Epithelial cell of proximal tubule (primary cell): ENCODE results near the gene NCOA7. TPM values are rescaled to one million over a fixed set of nuclear protein-coding genes. Genes with fewer than 3 reads are reported as not detected.
A peak's percentile ranks its signal among the peaks of the same experiment; 100 is the strongest.

ENCODE experiments used
- DNase-seq: peaks from one replicate; pipeline ENCODE4 v3.0.0-alpha.2; 2011; ENCODE audit warnings: low read depth
- H3K4me3 ChIP-seq: 2 replicates; pipeline ENCODE4 v1.5.1; 2011; ENCODE audit warnings: low read depth, mild to moderate bottlenecking, low read length
- total RNA-seq: library from RNA; depleted of rRNA; stranded (reverse); fragments of >200 nt; gene quantifications from 2 replicates; pipeline ENCODE4 v1.2.3, GENCODE V29; 2015
- TF ChIP-seq, protein P1 (sequence below): conservative IDR thresholded peaks from 2 replicates; pipeline ENCODE4 v1.5.1; 2012; ENCODE audit warnings: low read depth, mild to moderate bottlenecking, low read length

The NCOA7 gene
- total RNA-seq, 1 donor from 2014 or later, result 8.2 TPM

DNA sequence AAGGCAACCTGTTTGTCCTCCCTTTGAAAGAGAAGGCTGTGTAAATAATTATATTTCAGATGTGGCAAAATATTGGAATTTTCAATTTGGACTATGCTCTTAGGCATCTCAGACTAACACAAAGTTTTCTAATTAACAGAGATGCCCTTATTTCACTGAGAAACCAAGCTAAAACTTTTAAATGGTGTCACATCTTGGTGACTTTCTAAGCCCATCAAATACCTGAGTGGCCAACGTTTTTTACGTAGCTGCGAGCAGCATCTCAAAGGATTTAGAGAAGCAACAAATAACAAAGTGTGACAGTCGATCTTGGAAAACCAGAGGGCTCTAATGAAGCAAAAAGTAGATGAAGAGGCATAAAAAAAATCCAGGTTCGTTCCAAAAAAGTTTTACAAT is 44.7 kb upstream of the NCOA7 start:
- TF ChIP-seq, protein P1, sequence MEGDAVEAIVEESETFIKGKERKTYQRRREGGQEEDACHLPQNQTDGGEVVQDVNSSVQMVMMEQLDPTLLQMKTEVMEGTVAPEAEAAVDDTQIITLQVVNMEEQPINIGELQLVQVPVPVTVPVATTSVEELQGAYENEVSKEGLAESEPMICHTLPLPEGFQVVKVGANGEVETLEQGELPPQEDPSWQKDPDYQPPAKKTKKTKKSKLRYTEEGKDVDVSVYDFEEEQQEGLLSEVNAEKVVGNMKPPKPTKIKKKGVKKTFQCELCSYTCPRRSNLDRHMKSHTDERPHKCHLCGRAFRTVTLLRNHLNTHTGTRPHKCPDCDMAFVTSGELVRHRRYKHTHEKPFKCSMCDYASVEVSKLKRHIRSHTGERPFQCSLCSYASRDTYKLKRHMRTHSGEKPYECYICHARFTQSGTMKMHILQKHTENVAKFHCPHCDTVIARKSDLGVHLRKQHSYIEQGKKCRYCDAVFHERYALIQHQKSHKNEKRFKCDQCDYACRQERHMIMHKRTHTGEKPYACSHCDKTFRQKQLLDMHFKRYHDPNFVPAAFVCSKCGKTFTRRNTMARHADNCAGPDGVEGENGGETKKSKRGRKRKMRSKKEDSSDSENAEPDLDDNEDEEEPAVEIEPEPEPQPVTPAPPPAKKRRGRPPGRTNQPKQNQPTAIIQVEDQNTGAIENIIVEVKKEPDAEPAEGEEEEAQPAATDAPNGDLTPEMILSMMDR, result no peak
- DNase-seq, result no peak
- H3K4me3 ChIP-seq, result peak overlapping the region; percentile 73

DNA sequence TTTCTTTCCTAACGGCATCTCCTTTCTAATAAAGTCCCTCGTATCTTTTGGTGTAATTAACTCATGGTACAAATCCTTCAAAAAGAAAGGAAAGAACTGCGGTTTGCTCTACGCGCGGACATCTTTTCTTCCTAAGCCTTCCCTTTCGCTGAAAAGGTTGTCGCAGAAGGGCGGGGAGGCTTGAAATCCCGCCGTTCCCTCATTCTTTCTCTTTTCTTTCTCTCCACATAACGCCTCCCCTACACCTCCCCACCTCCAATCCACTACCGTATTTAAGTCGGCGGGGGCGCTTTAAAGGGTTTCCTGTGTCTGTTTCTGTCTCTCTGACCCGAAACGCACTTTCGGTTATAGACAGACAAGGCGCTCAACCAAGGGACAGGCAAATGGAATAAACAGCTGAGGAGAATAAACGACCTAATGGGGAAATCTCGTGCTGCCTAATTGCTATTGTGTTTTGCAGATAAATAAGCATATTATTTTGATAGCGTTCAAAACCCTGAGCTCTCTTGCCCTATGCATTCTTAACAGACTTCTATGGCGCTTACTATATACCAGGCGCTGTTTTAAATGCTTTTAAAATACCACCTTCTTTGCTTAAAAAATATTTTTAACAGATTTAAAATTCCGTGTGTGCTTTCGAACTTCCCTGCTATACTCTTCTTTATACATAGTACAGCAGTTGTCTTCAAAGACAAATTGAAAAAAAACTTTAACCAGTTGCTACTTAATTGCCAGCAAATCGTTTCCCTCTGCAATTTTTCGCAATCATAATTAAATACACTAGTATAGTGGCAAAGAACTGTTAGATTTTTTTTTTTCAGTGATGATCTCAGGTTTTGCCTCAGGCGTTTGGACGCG is 43.8 kb upstream of the NCOA7 start:
- TF ChIP-seq, protein P1, result no peak
- H3K4me3 ChIP-seq, result peak overlapping the region; percentile 73
- peak; percentile 52 for DNase-seq

DNA sequence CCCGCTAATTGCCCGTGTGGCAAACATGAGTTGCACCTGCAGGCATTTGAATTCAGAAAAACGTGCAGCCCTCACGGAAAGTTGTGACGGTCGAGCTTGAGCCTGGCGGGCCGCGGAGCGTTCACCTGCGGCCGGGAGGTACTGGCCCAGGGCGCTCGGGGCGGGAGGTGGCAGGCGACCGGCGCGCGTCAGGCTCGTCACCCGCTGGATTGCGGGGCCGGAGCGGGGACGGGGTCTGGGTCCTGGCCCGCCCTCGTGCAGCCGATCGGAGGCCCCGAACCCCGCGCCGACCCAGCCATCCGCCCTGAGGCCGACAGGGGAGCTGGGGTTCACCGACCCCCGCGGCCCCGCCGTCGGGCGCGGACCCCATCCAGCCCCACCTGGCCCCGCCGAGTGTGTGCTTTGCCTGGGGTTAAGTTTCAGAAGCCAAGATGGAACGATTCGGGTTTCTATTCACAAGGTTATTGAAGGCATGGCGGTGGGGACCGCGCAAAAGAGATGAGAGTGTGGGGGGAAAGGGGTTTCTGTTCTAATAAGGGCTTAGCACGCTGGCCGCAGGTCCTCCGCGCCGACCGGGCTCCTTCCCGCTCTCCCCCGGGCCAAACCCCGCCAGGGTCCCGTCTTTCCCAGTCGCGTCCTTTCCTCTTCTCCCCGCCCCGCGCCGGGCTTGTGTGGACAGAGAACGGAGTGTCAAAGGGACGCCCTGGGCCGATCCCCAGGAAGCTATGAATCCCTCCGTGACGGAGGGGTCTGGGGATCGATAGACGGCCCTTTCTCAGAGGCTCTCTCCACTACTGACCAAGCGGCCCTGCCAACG is 43.0 kb upstream of the NCOA7 start:
- H3K4me3 ChIP-seq, result peak overlapping the region; percentile 73
- no peak for DNase-seq
- TF ChIP-seq, protein P1, result no peak

DNA sequence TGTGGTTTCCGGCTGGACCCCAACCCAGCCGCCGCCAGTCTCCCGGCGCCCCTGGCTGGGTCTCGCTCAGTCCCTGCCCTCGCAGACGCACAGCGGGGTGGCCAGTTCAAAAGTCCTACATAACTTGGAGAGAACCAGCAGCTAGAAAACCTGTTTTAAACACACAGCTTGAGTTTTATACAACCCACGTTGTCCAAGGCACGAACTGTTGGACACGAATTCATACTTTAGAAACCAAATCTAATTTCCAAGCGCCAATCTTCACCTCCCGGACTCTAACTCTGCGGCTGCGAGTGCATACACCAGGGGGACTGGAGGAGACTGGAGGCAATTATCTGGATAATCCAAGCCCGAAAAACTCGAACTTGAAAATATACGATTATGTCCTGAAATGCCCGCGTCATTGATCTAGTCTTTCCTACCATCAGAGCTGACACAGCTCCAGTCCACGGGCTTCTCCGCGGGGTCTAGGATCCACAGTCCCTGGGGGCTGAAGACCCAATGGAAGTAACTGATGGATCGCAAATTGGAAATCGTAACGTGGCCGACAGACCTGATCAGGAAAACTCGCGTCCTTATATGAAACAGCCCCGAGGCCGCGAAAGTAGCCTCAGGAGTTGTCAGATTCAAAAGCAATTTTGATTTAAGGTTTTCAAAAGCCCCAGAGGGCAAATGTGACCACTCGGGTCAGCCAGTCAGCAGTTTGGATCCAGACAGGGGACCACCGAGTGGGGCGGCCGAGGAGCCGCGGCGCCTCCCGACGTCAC is 42.2 kb upstream of the NCOA7 start:
- no peak for DNase-seq
- TF ChIP-seq, protein P1, result no peak
- peak overlapping the region; percentile 73 for H3K4me3 ChIP-seq

DNA sequence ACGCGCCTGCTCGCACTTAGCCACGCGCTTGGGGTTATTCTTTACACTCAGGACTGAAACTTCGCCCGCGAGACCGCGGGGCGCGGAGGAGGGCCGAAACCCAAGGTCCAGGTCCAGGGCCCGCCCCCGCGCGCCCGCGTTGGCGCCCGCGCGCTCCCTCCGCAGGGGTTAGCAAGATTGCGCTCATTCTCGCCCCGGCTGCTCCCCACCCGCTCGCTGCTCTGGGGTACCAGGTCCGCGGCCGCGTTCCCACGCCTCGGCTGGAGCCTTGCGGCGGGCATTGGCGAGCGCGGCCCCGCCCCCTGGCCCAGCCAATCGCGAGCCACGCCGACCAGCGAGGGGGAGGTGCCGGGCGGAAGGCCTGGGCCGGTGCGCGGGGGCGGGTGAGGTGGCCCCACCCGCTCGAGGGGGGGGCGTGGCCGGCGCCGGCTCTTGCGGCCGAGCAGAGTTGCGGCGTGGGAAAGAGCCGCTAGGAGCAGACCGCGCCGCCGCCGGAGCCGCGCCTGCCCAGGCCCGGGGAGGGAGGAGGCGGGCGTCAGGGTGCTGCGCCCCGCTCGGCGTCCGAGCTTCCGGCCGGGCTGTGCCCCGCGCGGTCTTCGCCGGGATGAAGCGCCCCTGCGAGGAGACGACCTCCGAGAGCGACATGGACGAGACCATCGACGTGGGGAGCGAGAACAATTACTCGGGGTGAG is 41.4 kb upstream of the NCOA7 start, which contains the start of gene HEY2:
HEY2 (plus strand) TSS at position 460 of the 692 bp plus-strand sequence; CDS start at position 605, 145 bp downstream.
- TF ChIP-seq, protein P1, result no peak
- no peak for DNase-seq

DNA sequence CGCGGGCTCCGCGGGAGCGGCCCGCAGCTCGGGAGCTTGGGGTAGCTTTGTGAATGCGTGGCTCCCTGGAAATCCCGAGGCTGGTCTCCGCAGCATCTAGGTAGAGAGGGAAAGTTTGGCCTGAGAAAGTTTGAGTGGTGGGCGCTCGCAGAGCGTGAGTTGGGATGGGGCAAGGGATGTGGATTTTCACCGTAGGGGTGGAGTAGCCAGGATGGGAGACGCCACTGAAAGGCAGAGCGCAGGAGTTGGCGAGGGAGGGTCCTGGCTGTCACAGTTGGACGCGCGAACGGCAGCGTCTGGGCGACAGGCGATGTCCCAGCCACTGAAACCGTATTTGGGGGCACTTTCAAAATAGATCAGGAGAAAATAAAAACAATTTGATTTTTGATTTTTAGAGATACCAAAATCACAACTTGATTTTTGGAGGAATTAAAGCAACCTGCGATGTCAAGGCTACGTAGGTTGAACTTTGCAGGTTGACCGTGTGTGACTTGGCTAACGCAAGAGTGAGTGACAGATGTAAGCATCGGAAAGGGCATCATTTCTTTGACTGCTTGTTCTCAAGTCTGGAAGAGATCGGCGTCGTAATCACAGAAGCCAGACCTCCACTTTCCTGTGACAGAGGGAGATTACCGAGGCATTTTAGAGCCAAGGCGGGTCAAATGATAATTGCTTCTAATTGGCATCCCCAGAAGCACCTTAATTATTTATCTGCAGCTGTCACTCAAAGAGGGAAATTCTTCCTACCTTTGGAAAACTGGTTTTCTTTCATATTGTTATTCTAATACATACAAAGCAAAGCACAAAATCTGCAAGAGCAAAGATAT is 40.7 kb upstream of the NCOA7 start:
- DNase-seq, result no peak
- H3K4me3 ChIP-seq, result peak overlapping the region; percentile 73
- TF ChIP-seq, protein P1, result no peak

More for the DNA sequence above, 41.4 kb upstream of the NCOA7 start, which contains the start of gene HEY2:
- H3K4me3 ChIP-seq, result peak within 1 kb of the TSS; percentile 73
